ENCODE measurements around the gene CDKN1C. TPM values are rescaled to one million over a fixed set of nuclear protein-coding genes. Genes with fewer than 3 reads are reported as not detected.

CDKN1C gene
- total RNA-seq, 1 donor from 2014 or later = 9.5 TPM

DNA sequence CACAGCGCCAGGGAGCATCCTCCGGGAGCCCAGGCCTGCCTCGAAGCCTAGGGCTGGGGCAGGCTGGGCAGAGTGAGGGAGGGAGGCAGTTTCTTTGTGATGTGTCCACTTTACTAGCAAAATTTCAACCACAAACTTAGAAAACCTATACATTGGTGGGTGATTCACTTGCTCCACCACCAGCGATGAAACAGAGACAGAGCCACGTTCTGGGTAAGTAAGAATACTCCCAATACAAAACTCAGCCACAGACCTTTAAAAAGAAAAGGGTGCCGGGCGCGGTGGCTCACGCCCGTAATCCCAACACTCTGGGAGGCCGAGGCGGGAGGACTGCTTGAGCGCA lies 22.3 kb downstream of the CDKN1C start:
- no peak for FAIRE-seq
- TF ChIP-seq, protein P1, sequence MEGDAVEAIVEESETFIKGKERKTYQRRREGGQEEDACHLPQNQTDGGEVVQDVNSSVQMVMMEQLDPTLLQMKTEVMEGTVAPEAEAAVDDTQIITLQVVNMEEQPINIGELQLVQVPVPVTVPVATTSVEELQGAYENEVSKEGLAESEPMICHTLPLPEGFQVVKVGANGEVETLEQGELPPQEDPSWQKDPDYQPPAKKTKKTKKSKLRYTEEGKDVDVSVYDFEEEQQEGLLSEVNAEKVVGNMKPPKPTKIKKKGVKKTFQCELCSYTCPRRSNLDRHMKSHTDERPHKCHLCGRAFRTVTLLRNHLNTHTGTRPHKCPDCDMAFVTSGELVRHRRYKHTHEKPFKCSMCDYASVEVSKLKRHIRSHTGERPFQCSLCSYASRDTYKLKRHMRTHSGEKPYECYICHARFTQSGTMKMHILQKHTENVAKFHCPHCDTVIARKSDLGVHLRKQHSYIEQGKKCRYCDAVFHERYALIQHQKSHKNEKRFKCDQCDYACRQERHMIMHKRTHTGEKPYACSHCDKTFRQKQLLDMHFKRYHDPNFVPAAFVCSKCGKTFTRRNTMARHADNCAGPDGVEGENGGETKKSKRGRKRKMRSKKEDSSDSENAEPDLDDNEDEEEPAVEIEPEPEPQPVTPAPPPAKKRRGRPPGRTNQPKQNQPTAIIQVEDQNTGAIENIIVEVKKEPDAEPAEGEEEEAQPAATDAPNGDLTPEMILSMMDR (IDR thresholded peaks at IDR 0.05; ENCODE audit: insufficient read depth, low read length, severe bottlenecking) = no peak
- no peak for DNase-seq (ENCODE audit: low read depth)
- Histone ChIP-seq H3K4me3 (ENCODE audit: low read depth, low read length) (no peak overlapping the region), H3K36me3 (ENCODE audit: control insufficient read depth, insufficient read depth, low read length) (no peaks in the 10 kb centered on the region), H3K27me3 (ENCODE audit: control insufficient read depth, insufficient read depth, low read length) (peaks cover 9% of the 10 kb centered on the region)

GRCh38 chr11:2862395-2863275 lies 22.9 kb downstream of the CDKN1C start:
- FAIRE-seq = no peak
- no peak for DNase-seq (ENCODE audit: low read depth)
- Histone ChIP-seq H3K27me3 (ENCODE audit: control insufficient read depth, insufficient read depth, low read length) (peaks cover 9% of the 10 kb centered on the region), H3K36me3 (ENCODE audit: control insufficient read depth, insufficient read depth, low read length) (no peaks in the 10 kb centered on the region), H3K4me3 (ENCODE audit: low read depth, low read length) (no peak overlapping the region)
- TF ChIP-seq, protein P1 (IDR thresholded peaks at IDR 0.05; ENCODE audit: insufficient read depth, low read length, severe bottlenecking) = no peak

- Histone ChIP-seq H3K36me3 (ENCODE audit: control insufficient read depth, insufficient read depth, low read length) (no peaks in the 10 kb centered on the region), H3K27me3 (ENCODE audit: control insufficient read depth, insufficient read depth, low read length) (peaks cover 9% of the 10 kb centered on the region), H3K4me3 (ENCODE audit: low read depth, low read length) (no peak overlapping the region)
- TF ChIP-seq, protein P1 (IDR thresholded peaks at IDR 0.05; ENCODE audit: insufficient read depth, low read length, severe bottlenecking) = no peak
- FAIRE-seq (no peak), DNase-seq (ENCODE audit: low read depth) (no peak)
Measured at GRCh38 chr11:2860636-2861035, 24.9 kb downstream of the CDKN1C start.

DNA sequence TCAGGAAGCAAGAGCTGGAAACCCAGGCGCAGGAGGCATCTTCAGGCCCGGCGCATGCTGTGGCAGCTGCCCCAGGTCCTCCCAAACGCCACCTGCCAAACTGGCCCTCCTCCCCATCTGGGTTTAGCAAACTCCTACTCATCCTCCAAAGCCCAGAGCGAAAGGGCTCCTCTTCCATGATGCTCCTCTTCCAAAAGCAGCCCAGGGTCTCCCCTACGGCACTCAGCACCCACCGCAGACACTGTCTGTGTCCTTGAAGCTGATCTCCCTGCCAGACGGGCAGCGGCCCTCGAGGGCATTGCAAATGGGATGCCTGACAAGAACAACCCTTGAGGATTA lies 25.9 kb downstream of the CDKN1C start:
- FAIRE-seq (no peak), DNase-seq (ENCODE audit: low read depth) (no peak)
- Histone ChIP-seq H3K4me3 (ENCODE audit: low read depth, low read length) (no peak overlapping the region), H3K36me3 (ENCODE audit: control insufficient read depth, insufficient read depth, low read length) (no peaks in the 10 kb centered on the region), H3K27me3 (ENCODE audit: control insufficient read depth, insufficient read depth, low read length) (peaks cover 10% of the 10 kb centered on the region)
- TF ChIP-seq, protein P1 (IDR thresholded peaks at IDR 0.05; ENCODE audit: insufficient read depth, low read length, severe bottlenecking) = no peak

GRCh38 chr11:2858995-2859698 lies 26.4 kb downstream of the CDKN1C start:
- peaks cover 10% of the 10 kb centered on the region for H3K27me3 ChIP-seq (ENCODE audit: control insufficient read depth, insufficient read depth, low read length)
- FAIRE-seq (no peak), DNase-seq (ENCODE audit: low read depth) (no peak)
- no peaks in the 10 kb centered on the region for H3K36me3 ChIP-seq (ENCODE audit: control insufficient read depth, insufficient read depth, low read length)
- TF ChIP-seq, protein P1 (IDR thresholded peaks at IDR 0.05; ENCODE audit: insufficient read depth, low read length, severe bottlenecking) = no peak
- H3K4me3 ChIP-seq (ENCODE audit: low read depth, low read length) = no peak overlapping the region

Data from bronchial epithelial cell (primary cell).